PC-3 (cell line): Measurements from ENCODE around the gene MYO5B.

Source experiments
- CTCF ChIP-seq: fragments of 300-600 bp; sonication (generic); conservative IDR thresholded peaks from 2 replicates; pipeline ENCODE4 v1.5.1; 2017; ENCODE audit warnings: antibody characterized with exemption, low read depth, mild to moderate bottlenecking, low read length
- EZH2 ChIP-seq: fragments of 300-600 bp; sonication (generic); IDR thresholded peaks from one replicate; pipeline ENCODE4 v1.6.1; 2017; ENCODE audit warnings: antibody characterized with exemption, mild to moderate bottlenecking, low read length; ENCODE audit not compliant: unreplicated experiment
- EZH2phosphoT487 ChIP-seq: fragments of 300-600 bp; sonication (generic); IDR thresholded peaks from 2 replicates; pipeline ENCODE4 v1.6.1; 2018; ENCODE audit warnings: mild to moderate bottlenecking, antibody characterized with exemption, low read length, borderline replicate concordance

- TF ChIP-seq CTCF (no peak), EZH2phosphoT487 (no peak), EZH2 (no peak)
Observed at GRCh38 chr18:50232419-50232818, 37.5 kb upstream of the MYO5B start.
